ENCODE measurements around the gene ETS2.

DNA sequence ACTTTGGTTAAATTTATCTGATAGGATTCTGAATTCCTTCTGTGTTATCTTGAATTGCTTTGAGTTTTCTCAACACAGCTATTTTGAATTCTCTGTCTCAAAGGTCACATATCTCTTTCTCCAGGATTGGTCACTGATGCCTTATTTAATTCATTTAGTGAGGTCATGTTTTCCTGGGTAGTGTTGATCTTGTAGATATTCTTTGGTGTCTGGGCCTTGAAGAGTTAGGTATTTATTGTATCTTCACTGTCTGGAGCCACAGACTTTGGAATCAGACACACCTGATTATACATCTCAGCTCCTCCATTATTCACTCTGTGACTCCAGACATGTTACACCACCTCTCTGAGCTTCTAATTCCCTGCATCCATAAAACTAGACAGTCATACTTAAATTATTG is 34.2 kb upstream of the ETS2 start:
- TF ChIP-seq, protein P1, sequence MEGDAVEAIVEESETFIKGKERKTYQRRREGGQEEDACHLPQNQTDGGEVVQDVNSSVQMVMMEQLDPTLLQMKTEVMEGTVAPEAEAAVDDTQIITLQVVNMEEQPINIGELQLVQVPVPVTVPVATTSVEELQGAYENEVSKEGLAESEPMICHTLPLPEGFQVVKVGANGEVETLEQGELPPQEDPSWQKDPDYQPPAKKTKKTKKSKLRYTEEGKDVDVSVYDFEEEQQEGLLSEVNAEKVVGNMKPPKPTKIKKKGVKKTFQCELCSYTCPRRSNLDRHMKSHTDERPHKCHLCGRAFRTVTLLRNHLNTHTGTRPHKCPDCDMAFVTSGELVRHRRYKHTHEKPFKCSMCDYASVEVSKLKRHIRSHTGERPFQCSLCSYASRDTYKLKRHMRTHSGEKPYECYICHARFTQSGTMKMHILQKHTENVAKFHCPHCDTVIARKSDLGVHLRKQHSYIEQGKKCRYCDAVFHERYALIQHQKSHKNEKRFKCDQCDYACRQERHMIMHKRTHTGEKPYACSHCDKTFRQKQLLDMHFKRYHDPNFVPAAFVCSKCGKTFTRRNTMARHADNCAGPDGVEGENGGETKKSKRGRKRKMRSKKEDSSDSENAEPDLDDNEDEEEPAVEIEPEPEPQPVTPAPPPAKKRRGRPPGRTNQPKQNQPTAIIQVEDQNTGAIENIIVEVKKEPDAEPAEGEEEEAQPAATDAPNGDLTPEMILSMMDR (conservative IDR thresholded peaks at IDR 0.05) = no peak
- no peak for TF ChIP-seq ZFX (IDR thresholded peaks at IDR 0.05)
